ENCODE data around the gene HDHD3.
"Not testable (repeated sequence)": the region's sequence is repeated elsewhere in the genome, so short reads cannot be mapped to it uniquely, and the experiment has no call there.

Gene HDHD3

DNA sequence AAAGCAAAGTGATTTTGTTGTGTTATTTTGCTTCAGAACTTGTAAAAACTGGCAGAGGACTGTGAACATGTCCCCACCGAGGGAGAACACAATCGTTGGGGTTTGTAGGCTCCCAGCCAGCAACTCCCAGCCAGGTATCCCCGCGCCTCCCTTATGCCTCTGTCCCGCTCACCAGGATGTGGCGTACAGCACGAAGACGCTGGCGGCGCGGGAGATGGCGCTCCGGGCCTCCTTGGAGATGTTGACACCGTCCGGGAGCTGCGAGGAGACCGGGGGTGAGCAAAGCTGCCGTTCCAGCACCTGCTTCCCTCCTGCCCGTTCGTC, 33.1 kb upstream of the HDHD3 start:
- DNase-seq (ENCODE audit: low spot score), result no peak
- TF ChIP-seq, protein P1, sequence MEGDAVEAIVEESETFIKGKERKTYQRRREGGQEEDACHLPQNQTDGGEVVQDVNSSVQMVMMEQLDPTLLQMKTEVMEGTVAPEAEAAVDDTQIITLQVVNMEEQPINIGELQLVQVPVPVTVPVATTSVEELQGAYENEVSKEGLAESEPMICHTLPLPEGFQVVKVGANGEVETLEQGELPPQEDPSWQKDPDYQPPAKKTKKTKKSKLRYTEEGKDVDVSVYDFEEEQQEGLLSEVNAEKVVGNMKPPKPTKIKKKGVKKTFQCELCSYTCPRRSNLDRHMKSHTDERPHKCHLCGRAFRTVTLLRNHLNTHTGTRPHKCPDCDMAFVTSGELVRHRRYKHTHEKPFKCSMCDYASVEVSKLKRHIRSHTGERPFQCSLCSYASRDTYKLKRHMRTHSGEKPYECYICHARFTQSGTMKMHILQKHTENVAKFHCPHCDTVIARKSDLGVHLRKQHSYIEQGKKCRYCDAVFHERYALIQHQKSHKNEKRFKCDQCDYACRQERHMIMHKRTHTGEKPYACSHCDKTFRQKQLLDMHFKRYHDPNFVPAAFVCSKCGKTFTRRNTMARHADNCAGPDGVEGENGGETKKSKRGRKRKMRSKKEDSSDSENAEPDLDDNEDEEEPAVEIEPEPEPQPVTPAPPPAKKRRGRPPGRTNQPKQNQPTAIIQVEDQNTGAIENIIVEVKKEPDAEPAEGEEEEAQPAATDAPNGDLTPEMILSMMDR (IDR thresholded peaks at IDR 0.05; ENCODE audit: extremely low read depth, missing control alignments), result no peak

DNA sequence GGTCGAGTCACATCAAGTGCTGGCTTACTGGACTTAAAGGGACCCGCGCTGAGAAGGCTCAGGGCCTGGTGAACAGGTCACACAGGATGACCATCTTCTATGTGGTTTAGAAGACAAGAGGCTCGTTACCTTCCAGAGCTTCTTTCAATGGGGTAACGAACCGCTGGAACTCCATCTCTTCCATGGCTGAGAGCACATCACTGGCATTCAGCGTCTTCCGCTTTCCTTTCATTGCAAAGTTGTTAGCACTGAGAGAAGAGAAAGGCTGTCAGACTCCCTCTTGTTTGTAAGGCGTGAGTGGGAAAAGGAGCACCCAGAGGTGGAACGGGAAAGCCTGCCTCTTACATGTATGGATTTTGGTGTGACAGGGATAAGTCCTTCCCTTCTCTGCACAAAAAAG, 32.7 kb upstream of the HDHD3 start:
- no peak for DNase-seq (ENCODE audit: low spot score)
- TF ChIP-seq, protein P1 (IDR thresholded peaks at IDR 0.05; ENCODE audit: extremely low read depth, missing control alignments), result no peak

DNA sequence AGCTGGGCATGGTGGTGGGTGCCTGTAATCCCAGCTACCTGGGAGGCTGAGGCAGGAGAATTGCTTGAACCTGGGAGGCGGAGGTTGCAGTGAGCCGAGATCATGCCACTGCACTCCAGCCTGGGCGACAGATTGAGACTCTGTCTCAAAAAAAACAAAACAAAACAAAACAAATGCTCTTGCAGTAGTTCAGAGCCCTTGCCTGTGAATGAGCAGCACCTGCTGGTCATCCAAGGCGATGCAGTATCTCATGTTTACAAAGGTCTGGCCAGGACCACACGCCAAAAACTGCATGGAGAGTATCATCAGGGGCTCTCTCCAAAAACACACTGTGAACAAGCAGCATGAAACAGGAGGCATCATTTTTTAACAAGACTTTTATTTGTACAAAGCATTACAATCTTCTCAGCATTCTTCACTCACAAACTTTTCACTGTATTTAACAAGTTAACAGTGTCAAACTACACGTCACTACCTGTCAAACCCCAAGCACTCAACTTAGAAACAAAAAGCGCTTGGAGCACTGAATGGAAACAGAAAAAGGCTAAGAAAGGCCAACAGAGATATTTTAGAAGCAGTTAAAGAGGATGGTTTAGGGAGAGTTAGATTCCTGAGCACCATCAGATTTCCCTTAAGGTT, 30.2 kb upstream of the HDHD3 start:
- TF ChIP-seq, protein P1 (IDR thresholded peaks at IDR 0.05; ENCODE audit: extremely low read depth, missing control alignments), result peak; percentile 86
- DNase-seq (ENCODE audit: low spot score), result peak; percentile 57

DNA sequence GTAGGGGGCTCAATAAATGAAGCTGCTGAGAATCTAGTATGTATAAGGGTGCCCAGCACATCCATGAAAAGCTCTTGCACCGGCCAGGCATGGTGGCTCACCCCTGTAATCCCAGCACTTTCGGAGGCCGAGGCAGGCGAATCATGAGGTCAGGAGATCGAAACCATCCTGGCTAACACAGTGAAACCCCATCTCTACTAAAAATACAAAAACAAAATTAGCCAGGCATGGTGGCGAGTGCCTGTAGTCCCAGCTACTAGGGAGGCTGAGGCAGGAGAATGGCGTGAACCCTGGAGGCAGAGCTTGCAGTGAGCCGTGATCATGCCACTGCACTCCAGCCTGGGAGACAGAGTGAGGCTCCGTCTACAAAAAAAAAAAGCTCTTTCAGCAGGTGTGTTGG, 29.6 kb upstream of the HDHD3 start:
- not testable (repeated sequence) for DNase-seq (ENCODE audit: low spot score)

DNA sequence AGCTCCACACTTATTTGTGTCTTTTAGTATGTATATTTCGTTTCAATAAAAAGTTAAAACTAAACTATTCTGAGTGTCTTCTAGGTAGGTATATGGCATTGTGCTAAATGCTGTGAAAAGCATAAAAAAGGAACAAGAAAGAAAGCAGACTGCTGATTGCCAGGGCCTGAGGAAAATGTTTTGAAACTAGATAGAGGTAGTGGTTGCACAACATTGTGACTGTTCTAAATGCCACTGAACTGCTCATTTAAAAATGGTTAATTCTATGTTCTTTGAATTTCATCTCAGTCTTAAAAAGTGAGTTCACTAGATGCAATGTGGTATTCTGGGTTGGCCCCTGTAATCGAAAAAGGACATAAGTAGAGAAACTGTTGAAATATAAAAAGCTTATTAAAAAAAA, 26.9 kb upstream of the HDHD3 start:
- TF ChIP-seq, protein P1 (IDR thresholded peaks at IDR 0.05; ENCODE audit: extremely low read depth, missing control alignments), result no peak
- DNase-seq (ENCODE audit: low spot score), result no peak

DNA sequence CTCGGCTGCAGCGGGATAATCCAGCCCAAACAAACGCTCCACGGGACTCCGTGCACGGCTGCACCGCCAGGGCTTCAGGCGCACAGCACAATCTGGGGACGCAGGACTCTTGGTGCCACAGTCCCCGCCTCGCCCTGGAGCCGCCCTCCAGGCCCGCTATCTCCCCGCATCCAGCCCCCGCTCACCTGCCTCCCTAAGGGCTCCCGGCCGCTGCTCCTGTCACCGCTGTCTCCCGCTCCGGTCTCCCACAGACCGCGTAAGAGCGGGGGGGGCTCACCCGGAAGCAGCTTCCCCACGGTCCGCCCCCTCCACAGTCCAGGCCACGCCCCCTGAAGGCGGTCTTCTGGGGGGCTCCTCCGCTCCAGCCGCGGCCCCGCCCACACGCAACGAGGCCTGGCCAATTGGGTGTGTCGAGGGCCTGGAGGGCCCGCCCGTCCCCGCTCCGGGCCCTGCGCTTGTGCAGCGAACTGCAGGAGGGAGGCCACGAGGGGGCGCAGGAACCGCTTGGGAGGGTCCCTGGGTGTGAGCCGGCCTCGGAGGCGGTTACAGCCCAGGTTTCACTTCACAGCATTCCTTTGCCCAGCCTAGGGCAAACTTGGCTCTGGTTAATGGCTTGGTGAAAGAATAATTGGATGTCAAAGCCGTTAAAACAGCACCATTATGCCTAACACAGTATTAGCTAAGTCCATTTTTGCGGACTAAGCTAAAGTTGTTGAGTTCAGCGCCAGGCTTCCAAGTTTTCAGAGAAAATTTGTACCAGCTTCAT, 24.4 kb upstream of the HDHD3 start, which contains the start of gene ALAD:
ALAD (minus strand) TSS at position 258 of the 766 bp plus-strand sequence. CDS start 7,725 bp downstream, outside the sequence.
- TF ChIP-seq, protein P1 (IDR thresholded peaks at IDR 0.05; ENCODE audit: extremely low read depth, missing control alignments), result peak; percentile 87

DNA sequence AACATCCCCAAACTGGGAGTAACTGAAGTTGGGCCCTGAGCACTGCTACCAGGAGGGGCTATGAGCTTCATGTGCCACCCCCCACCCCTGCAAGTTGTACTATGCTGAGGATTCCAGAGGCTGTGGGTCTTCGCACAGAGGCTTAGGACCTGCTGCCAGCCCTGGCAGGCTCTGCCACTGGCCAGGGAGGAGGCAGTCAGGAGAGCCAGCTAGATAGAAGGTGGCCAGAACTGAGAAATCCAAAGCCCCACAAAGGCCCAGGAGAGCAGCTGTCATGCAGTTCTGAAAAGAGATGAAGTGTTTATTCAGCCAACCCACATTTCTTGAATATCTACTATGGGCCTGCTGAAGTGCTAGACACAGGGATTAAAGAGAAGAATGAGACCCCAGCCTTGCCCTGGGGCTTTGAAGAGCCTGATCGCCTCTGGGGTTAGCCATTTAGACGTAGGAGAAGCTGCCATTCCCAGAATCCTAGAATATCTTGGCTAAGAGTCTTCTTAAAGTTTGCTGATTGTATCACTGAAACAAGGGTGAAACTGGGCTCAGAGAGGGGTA, 22.9 kb upstream of the HDHD3 start:
- DNase-seq (ENCODE audit: low spot score), result no peak
- TF ChIP-seq, protein P1 (IDR thresholded peaks at IDR 0.05; ENCODE audit: extremely low read depth, missing control alignments), result no peak

More for the DNA sequence above, 24.4 kb upstream of the HDHD3 start, which contains the start of gene ALAD:
- peak; percentile 98 for DNase-seq (ENCODE audit: low spot score)

Data from GM20000 (cell line).